ENCODE results near the gene SNX20.

- TF ChIP-seq SUZ12 (IDR thresholded peaks at IDR 0.05; ENCODE audit: extremely low read depth, insufficient read depth, insufficient read length) (no peak), YY1 (IDR thresholded peaks at IDR 0.05; ENCODE audit: insufficient read depth, insufficient read length) (no peak)
Measured at GRCh38 chr16:50643192-50643591, 37.9 kb downstream of the SNX20 start.
